Hepatocyte (in vitro differentiated cells): ENCODE results near the gene IL20RA. TPM values are rescaled to one million over a fixed set of nuclear protein-coding genes. Genes with fewer than 3 reads are reported as not detected.

Experiments
- DNase-seq: peaks from one replicate; pipeline ENCODE4 v3.0.0-alpha.2; 2016; ENCODE audit warnings: low spot score
- H2AFZ ChIP-seq: fragments of 200-600 bp; sonication (generic); 2 replicates; pipeline ENCODE4 v1.6.0; 2016; ENCODE audit warnings: antibody characterized with exemption, mild to moderate bottlenecking
- H3K27ac ChIP-seq: fragments of 200-600 bp; sonication (generic); 2 replicates; pipeline ENCODE4 v1.5.1; 2016; ENCODE audit warnings: mild to moderate bottlenecking
- H3K27me3 ChIP-seq: fragments of 200-600 bp; sonication (generic); 2 replicates; pipeline ENCODE4 v1.6.1; 2016
- H3K36me3 ChIP-seq: fragments of 200-600 bp; sonication (generic); replicated peaks from 2 replicates; pipeline ENCODE4 v1.5.1; 2016; ENCODE audit warnings: low read depth; ENCODE audit not compliant: insufficient read depth
- H3K4me1 ChIP-seq: fragments of 200-600 bp; sonication (generic); 2 replicates; pipeline ENCODE4 v1.5.1; 2016; ENCODE audit warnings: mild to moderate bottlenecking, moderate library complexity; ENCODE audit not compliant: insufficient read depth
- H3K4me2 ChIP-seq: fragments of 200-600 bp; sonication (generic); 2 replicates; pipeline ENCODE4 v1.6.0; 2016
- H3K4me3 ChIP-seq: fragments of 200-600 bp; sonication (generic); 2 replicates; pipeline ENCODE4 v1.5.1; 2016; ENCODE audit warnings: mild to moderate bottlenecking
- H3K79me2 ChIP-seq: fragments of 200-600 bp; sonication (generic); 2 replicates; pipeline ENCODE4 v1.6.0; 2017; ENCODE audit warnings: mild to moderate bottlenecking
- H3K9me2 ChIP-seq: fragments of 200-600 bp; sonication (generic); replicated peaks from 2 replicates; pipeline ENCODE4 v1.6.0; 2017; ENCODE audit warnings: mild to moderate bottlenecking; ENCODE audit not compliant: insufficient read depth
- H3K9me3 ChIP-seq: fragments of 200-600 bp; sonication (generic); 2 replicates; pipeline ENCODE4 v1.5.1; 2016; ENCODE audit warnings: low read depth, mild to moderate bottlenecking
- H4K20me1 ChIP-seq: fragments of 200-600 bp; sonication (generic); 2 replicates; pipeline ENCODE4 v1.6.0; 2016; ENCODE audit warnings: mild to moderate bottlenecking; ENCODE audit not compliant: insufficient read depth, poor library complexity, severe bottlenecking
- EZH2 ChIP-seq: fragments of 200-600 bp; sonication (generic); IDR thresholded peaks from 2 replicates; pipeline ENCODE4 v1.6.1; 2016; ENCODE audit warnings: antibody characterized with exemption, mild to moderate bottlenecking, borderline replicate concordance
- EZH2phosphoT487 ChIP-seq: fragments of 200-600 bp; sonication (generic); IDR thresholded peaks from one replicate; pipeline ENCODE4 v1.6.1; 2018; ENCODE audit warnings: antibody characterized with exemption, mild to moderate bottlenecking, low read depth, moderate library complexity; ENCODE audit not compliant: unreplicated experiment, severe bottlenecking
- WGBS: methylation state at CpG from one replicate; pipeline ENCODE4 v1.1.6; 2016; ENCODE audit warnings: low lambda C conversion rate; ENCODE audit errors: missing lambda C conversion rate; 5-methylcytosine and 5-hydroxymethylcytosine counted together
- polyA plus RNA-seq: library from polyadenylated mRNA; unstranded; fragments of >200 nt; fragmentation: Nextera tagmentation; extraction: Ambion mirVana; gene quantifications from 2 replicates; pipeline ENCODE4 v1.2.1, GENCODE V29; 2016
- total RNA-seq: library from RNA; depleted of rRNA; stranded (reverse); fragments of >200 nt; gene quantifications from 2 replicates; pipeline ENCODE4 v1.2.3, GENCODE V29; 2014
- TF ChIP-seq, protein P1 (sequence below): fragments of 200-600 bp; sonication (generic); IDR thresholded peaks from 2 replicates; pipeline ENCODE4 v1.5.1; 2016; ENCODE audit warnings: antibody characterized with exemption, mild to moderate bottlenecking; ENCODE audit not compliant: poor library complexity

The IL20RA gene
- total and polyA plus RNA-seq, 2 experiments from 2014 or later: 0.52 to 0.63 TPM

DNA sequence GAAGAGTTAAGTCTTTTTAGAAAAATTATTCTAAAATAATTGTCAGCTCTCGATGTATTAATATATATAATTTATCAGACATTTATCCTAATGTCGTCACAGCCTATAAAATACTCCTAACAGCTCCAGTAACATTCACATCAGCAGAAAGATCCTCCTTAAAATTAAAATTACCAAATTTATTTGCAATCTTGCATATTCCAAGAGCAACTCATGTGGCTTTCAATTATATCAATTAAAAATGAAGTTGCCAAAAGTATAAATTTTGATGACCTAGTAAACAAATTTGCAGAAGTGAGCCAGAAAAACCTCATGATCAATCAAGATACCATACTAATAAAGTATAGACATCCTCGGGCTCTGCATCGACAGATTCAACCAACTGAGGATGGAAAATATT is 60.2 kb downstream of the IL20RA start:
- no peak overlapping the region for H3K4me3 ChIP-seq
- H3K4me2 ChIP-seq: no peak overlapping the region
- H3K4me1 ChIP-seq: no peaks in the 10 kb centered on the region
- H3K27ac ChIP-seq: no peak overlapping the region
- no peaks in the 10 kb centered on the region for H3K79me2 ChIP-seq
- TF ChIP-seq, protein P1, sequence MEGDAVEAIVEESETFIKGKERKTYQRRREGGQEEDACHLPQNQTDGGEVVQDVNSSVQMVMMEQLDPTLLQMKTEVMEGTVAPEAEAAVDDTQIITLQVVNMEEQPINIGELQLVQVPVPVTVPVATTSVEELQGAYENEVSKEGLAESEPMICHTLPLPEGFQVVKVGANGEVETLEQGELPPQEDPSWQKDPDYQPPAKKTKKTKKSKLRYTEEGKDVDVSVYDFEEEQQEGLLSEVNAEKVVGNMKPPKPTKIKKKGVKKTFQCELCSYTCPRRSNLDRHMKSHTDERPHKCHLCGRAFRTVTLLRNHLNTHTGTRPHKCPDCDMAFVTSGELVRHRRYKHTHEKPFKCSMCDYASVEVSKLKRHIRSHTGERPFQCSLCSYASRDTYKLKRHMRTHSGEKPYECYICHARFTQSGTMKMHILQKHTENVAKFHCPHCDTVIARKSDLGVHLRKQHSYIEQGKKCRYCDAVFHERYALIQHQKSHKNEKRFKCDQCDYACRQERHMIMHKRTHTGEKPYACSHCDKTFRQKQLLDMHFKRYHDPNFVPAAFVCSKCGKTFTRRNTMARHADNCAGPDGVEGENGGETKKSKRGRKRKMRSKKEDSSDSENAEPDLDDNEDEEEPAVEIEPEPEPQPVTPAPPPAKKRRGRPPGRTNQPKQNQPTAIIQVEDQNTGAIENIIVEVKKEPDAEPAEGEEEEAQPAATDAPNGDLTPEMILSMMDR: no peak
- TF ChIP-seq EZH2: no peak
- TF ChIP-seq EZH2phosphoT487: no peak
- no peak overlapping the region for H2AFZ ChIP-seq
- H4K20me1 ChIP-seq: no peaks in the 10 kb centered on the region
- no peaks in the 10 kb centered on the region for H3K9me2 ChIP-seq
- no peak for DNase-seq
- H3K36me3 ChIP-seq: no peaks in the 10 kb centered on the region
- no peaks in the 10 kb centered on the region for H3K9me3 ChIP-seq
- 96% methylated on average over 4 of the region's 4 CpGs for WGBS
- H3K27me3 ChIP-seq: peaks cover 14% of the 10 kb centered on the region

DNA sequence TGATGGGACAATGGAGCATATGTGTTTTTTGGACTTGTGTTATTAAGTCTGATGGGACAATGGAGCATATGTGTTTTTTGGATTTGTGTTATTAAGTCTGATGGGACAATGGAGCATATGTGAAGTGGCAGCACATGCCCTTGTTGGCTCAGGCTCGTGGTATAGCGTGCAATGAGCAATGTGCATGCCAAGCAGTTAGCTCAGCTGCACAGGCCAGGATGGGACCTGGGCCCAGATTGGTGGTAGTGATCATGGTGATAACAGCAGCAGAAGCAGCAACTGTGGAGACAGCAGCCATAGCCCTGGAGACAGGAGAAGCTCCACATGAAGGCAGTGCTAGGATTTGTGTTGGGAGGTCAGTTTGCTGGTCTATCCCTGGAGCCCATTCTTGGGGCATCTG is 61.1 kb downstream of the IL20RA start:
- no peaks in the 10 kb centered on the region for H3K79me2 ChIP-seq
- peaks cover 10% of the 10 kb centered on the region for H3K27me3 ChIP-seq
- no peaks in the 10 kb centered on the region for H3K9me2 ChIP-seq
- H3K27ac ChIP-seq: no peak overlapping the region
- H3K4me3 ChIP-seq: no peak overlapping the region
- DNase-seq: no peak
- H3K4me2 ChIP-seq: no peak overlapping the region
- H4K20me1 ChIP-seq: no peaks in the 10 kb centered on the region
- no peak overlapping the region for H2AFZ ChIP-seq
- no peaks in the 10 kb centered on the region for H3K9me3 ChIP-seq
- H3K4me1 ChIP-seq: no peaks in the 10 kb centered on the region
- H3K36me3 ChIP-seq: no peaks in the 10 kb centered on the region
- 93% methylated on average over 2 of the region's 2 CpGs for WGBS
- TF ChIP-seq, protein P1: no peak
- no peak for TF ChIP-seq EZH2
- TF ChIP-seq EZH2phosphoT487: no peak

DNA sequence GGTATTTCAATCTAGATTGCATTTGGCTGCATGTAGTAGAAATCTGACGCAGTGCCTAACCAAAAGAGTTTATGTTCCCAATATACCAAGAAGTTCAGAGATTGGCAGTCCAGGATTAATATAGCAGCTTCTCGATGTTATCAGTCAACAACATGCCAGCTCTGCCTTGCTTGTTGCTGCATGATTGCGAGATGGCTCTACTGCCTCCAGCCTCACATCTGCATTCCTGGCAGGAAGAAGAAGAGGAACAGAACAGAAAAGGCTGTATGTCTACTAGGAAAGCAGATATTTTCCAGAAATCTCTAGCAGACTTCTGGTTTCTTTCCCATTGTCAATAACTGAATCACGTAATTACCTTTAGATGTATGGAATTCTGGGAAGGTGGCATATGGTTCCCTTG is 61.8 kb downstream of the IL20RA start:
- H3K27me3 ChIP-seq: peaks cover 2% of the 10 kb centered on the region
- DNase-seq: no peak
- H3K4me1 ChIP-seq: no peaks in the 10 kb centered on the region
- H3K9me2 ChIP-seq: no peaks in the 10 kb centered on the region
- no peaks in the 10 kb centered on the region for H3K79me2 ChIP-seq
- no peaks in the 10 kb centered on the region for H4K20me1 ChIP-seq
- H3K9me3 ChIP-seq: no peaks in the 10 kb centered on the region
- no peaks in the 10 kb centered on the region for H3K36me3 ChIP-seq
- TF ChIP-seq EZH2: no peak
- TF ChIP-seq EZH2phosphoT487: no peak
- TF ChIP-seq, protein P1: no peak
- 71% methylated on average over 4 of the region's 4 CpGs for WGBS
- no peak overlapping the region for H2AFZ ChIP-seq
- H3K27ac ChIP-seq: no peak overlapping the region
- no peak overlapping the region for H3K4me2 ChIP-seq
- H3K4me3 ChIP-seq: no peak overlapping the region

DNA sequence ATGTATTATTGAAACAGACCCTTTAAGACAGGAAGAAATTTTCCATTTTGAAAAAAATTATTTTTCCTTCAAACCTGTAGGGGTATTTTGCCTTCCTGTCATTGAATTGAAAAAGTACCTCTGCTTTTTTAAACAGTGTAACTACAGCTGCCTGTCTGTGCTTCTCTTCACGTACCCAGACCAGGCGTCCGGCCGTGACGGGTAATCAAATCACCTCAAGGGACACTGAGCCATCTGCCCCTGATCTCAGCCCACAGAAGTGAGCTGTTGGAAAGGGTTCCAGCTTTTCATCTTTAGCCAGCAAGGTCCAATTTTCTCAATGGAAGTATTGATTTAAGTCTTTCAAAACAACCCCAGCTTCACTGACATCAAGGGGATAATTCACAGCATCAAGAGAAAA is 64.7 kb downstream of the IL20RA start:
- no peaks in the 10 kb centered on the region for H3K9me2 ChIP-seq
- H3K36me3 ChIP-seq: no peaks in the 10 kb centered on the region
- no peak overlapping the region for H3K4me2 ChIP-seq
- DNase-seq: no peak
- 92% methylated on average over 5 of the region's 5 CpGs for WGBS
- H3K4me1 ChIP-seq: no peaks in the 10 kb centered on the region
- no peak overlapping the region for H3K4me3 ChIP-seq
- no peak overlapping the region for H2AFZ ChIP-seq
- TF ChIP-seq, protein P1: no peak
- TF ChIP-seq EZH2phosphoT487 (no peak), EZH2 (no peak)
- no peaks in the 10 kb centered on the region for H4K20me1 ChIP-seq
- no peaks in the 10 kb centered on the region for H3K79me2 ChIP-seq
- H3K27ac ChIP-seq: no peak overlapping the region
- no peaks in the 10 kb centered on the region for H3K9me3 ChIP-seq
- H3K27me3 ChIP-seq: no peaks in the 10 kb centered on the region
